Activated naive CD4-positive, alpha-beta T cell treated with anti-CD3 and anti-CD28 coated beads for 36 hours (primary cell): Measurements from ENCODE around the gene B4GALNT3. TPM values are rescaled to one million over a fixed set of nuclear protein-coding genes. Genes with fewer than 3 reads are reported as not detected.

Experiments
- CTCF ChIA-PET: fragments of 350-600 bp; sonication (Branson Sonifier 250); formaldehyde crosslinking; loops from one replicate; lab custom pipeline; 2021; ENCODE audit warnings: antibody characterized with exemption; lab: Charles Lee
- DNase-seq: peaks from one replicate; pipeline ENCODE4 v3.0.0-alpha.2; 2020
- H3K27ac Mint-ChIP-seq: one replicate; pipeline ENCODE4 v1.8.0; 2021; ENCODE audit warnings: mild to moderate bottlenecking, mixed read lengths
- H3K27me3 Mint-ChIP-seq: one replicate; pipeline ENCODE4 v1.8.0; 2021; ENCODE audit warnings: low read depth, mixed read lengths
- H3K36me3 Mint-ChIP-seq: one replicate; pipeline ENCODE4 v1.8.0; 2021; ENCODE audit warnings: low read depth, mixed read lengths
- H3K4me1 Mint-ChIP-seq: one replicate; pipeline ENCODE4 v1.8.0; 2021; ENCODE audit warnings: low read depth, mixed read lengths
- H3K4me3 Mint-ChIP-seq: one replicate; pipeline ENCODE4 v1.8.0; 2021; ENCODE audit warnings: mild to moderate bottlenecking, moderate library complexity, mixed read lengths
- H3K9me3 Mint-ChIP-seq: one replicate; pipeline ENCODE4 v1.8.0; 2021; ENCODE audit warnings: mixed read lengths
- intact Hi-C: fragments of 100-400 bp; cut with micrococcal nuclease; formaldehyde crosslinking; loops from one replicate; pipeline ENCODE4 v1.15.1; 2023
- total RNA-seq, 2 experiments: library from RNA; stranded (reverse); gene quantifications; one replicate each; pipeline ENCODE4 v1.2.3, GENCODE V29; 2021

B4GALNT3 gene
- total RNA-seq, 2 experiments from 2014 or later, result 1.1 to 1.2 TPM

- intact Hi-C loops, result no loop called here
- Mint-ChIP-seq H3K36me3 (no peaks in the 10 kb centered on the region), H3K27ac (no peak overlapping the region), H3K9me3 (no peaks in the 10 kb centered on the region), H3K4me1 (no peaks in the 10 kb centered on the region), H3K4me3 (no peak overlapping the region), H3K27me3 (no peaks in the 10 kb centered on the region)
- no peak for DNase-seq
- CTCF ChIA-PET, result no interaction called here
These were observed 53.7 kb downstream of the B4GALNT3 start for GRCh38 chr12:513446-513845.

DNA sequence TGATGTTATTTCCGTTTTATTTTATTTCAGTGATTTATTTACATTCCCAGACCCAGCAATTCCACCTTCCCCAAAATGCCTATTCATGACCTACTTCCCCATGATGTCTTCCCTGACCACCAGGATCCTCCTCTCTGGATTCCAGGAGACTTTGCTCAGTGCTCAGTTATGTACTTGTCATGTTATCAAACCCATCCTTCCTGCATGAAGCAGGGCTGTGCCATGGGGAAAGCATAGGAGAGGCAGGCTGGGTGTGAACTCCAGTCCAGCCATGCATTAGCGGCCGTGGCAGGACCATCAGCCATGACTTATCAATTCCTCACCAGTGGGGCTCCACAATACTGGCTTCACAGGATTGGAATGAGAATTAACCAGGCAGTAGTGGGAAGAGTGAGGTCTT is 57.8 kb downstream of the B4GALNT3 start:
- H3K36me3 Mint-ChIP-seq, result no peaks in the 10 kb centered on the region
- CTCF ChIA-PET, result no interaction called here

GRCh38 chr12:520119-520518 is 60.4 kb downstream of the B4GALNT3 start:
- H3K9me3 Mint-ChIP-seq, result no peaks in the 10 kb centered on the region
- H3K27me3 Mint-ChIP-seq, result no peaks in the 10 kb centered on the region
- DNase-seq, result no peak
- H3K4me1 Mint-ChIP-seq, result no peaks in the 10 kb centered on the region
- H3K36me3 Mint-ChIP-seq, result no peaks in the 10 kb centered on the region
- intact Hi-C loops, result no loop called here
- no peak overlapping the region for H3K27ac Mint-ChIP-seq
- CTCF ChIA-PET, result interaction anchor here (0.8 kb wide), 1 partner anchor 11 kb away, joined by 4 read pairs; no protein-coding TSS in a partner anchor
- H3K4me3 Mint-ChIP-seq, result no peak overlapping the region

More for the DNA sequence above, 57.8 kb downstream of the B4GALNT3 start:
- H3K9me3 Mint-ChIP-seq, result no peaks in the 10 kb centered on the region
- no peaks in the 10 kb centered on the region for H3K4me1 Mint-ChIP-seq
- H3K4me3 Mint-ChIP-seq, result no peak overlapping the region
- no peaks in the 10 kb centered on the region for H3K27me3 Mint-ChIP-seq
- DNase-seq, result no peak
- intact Hi-C loops, result no loop called here
- H3K27ac Mint-ChIP-seq, result no peak overlapping the region

GRCh38 chr12:522692-523378 is 63.1 kb downstream of the B4GALNT3 start:
- no peaks in the 10 kb centered on the region for H3K27me3 Mint-ChIP-seq
- CTCF ChIA-PET, result interaction anchor here (0.7 kb wide), 1 partner anchor 27 kb away, joined by 3 read pairs; no protein-coding TSS in a partner anchor

DNA sequence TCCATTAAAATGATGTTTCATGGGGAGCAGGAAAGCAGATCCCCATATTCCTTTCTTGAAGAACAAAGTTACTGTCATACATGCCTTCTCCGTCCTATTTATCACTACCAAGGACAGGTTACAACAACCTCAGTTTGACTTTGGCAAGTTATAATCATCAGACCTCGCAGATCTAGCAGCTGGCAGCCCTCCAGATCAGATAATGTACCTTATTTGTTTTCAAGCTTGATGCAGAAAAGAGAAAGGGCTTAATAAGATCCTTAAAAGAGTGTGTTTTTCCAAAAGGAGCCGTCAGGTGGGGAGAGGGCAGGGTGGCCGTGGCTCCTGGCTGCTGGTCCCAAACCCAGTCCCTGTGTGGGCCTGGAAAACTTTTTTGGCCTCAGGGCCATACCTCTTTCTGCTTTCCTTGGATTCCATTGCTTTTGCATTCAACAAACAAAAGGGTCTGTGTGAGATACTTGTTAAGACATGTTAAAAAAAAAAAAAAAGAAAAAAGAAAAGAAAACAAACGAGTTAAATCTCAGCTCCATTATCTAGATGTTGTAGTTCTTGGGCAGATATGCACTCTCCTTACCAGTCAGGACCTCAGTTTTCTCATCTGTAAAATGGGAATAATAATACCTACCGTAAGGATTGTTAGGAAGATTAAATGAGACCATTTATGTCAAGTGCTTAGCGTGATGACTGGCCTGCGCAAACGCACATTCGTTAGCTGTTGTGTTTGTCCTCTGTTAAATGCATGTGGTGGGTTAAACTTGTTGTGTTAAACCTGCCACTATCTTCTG is 64.6 kb downstream of the B4GALNT3 start:
- Mint-ChIP-seq H3K36me3 (no peaks in the 10 kb centered on the region), H3K9me3 (no peaks in the 10 kb centered on the region), H3K27me3 (no peaks in the 10 kb centered on the region), H3K27ac (peak overlapping the region; percentile 5), H3K4me1 (no peaks in the 10 kb centered on the region), H3K4me3 (no peak overlapping the region)
- DNase-seq, result no peak
- intact Hi-C loops, result no loop called here
- CTCF ChIA-PET, result no interaction called here

More at GRCh38 chr12:522692-523378, 63.1 kb downstream of the B4GALNT3 start:
- Mint-ChIP-seq H3K4me3 (no peak overlapping the region), H3K4me1 (no peaks in the 10 kb centered on the region), H3K36me3 (no peaks in the 10 kb centered on the region), H3K9me3 (no peaks in the 10 kb centered on the region), H3K27ac (no peak overlapping the region)
- intact Hi-C loops, result no loop called here
- DNase-seq, result no peak

- Mint-ChIP-seq H3K36me3 (no peaks in the 10 kb centered on the region), H3K9me3 (peaks cover 3% of the 10 kb centered on the region), H3K27me3 (no peaks in the 10 kb centered on the region), H3K27ac (no peak overlapping the region), H3K4me1 (no peaks in the 10 kb centered on the region), H3K4me3 (no peak overlapping the region)
- DNase-seq, result no peak
- intact Hi-C loops, result no loop called here
- CTCF ChIA-PET, result no interaction called here
These were observed 66.3 kb downstream of the B4GALNT3 start for GRCh38 chr12:526089-526488.

DNA sequence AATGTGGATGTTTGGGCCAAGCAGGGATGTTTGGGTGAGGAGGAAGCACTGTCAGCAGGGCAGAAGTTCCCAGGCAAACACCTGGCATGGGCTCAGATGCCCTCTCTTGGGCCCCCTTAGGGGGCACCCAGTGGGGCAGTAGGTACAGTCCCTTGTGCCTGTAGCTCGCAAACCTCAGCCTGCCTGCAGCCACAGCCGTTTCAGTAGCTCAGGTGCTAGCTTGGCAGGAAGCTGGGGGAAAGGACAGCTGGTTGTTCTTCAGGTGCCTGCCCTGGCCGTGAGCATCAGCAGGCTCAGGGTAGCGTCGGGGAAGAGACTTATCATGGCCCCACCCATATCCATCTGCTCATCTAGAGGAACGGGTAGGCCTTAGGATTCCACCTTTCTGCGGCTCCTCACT is 67.5 kb downstream of the B4GALNT3 start:
- Mint-ChIP-seq H3K36me3 (peaks cover 2% of the 10 kb centered on the region), H3K27ac (no peak overlapping the region), H3K9me3 (peaks cover 6% of the 10 kb centered on the region), H3K4me3 (no peak overlapping the region), H3K4me1 (no peaks in the 10 kb centered on the region), H3K27me3 (no peaks in the 10 kb centered on the region)
- CTCF ChIA-PET, result interaction anchor here (0.6 to 2.4 kb wide), 2 partner anchors 20 to 117 kb away, joined by 4 to 7 read pairs; no protein-coding TSS in a partner anchor
- intact Hi-C loops, result no loop called here
- no peak for DNase-seq

DNA sequence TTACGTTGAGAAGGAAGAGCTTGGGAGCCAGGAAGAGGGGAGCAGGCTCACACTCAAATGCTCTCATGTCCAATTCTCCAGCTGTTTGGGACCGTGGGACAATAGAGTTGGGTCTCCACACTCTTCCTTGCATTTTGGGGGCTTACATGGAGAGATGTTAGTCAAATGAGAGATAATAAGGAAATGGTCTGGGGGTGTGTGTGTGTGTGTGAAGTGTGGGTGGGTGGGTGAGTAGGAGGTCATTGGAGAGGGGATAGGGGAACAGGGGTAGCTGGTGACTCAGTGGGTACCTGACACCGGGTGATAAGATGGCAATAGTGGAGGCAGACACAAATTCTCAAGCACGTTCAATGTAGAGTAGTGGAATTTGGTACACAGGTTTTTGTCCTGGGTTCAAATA is 68.0 kb downstream of the B4GALNT3 start:
- no peaks in the 10 kb centered on the region for H3K27me3 Mint-ChIP-seq
- intact Hi-C loops, result no loop called here
- H3K4me3 Mint-ChIP-seq, result no peak overlapping the region
- peaks cover 11% of the 10 kb centered on the region for H3K9me3 Mint-ChIP-seq
- no peak overlapping the region for H3K27ac Mint-ChIP-seq
- H3K4me1 Mint-ChIP-seq, result no peaks in the 10 kb centered on the region
- H3K36me3 Mint-ChIP-seq, result peaks cover 4% of the 10 kb centered on the region
- no peak for DNase-seq
- CTCF ChIA-PET, result interaction anchor here (2.4 kb wide), 1 partner anchor 20 kb away, joined by 7 read pairs; no protein-coding TSS in a partner anchor

GRCh38 chr12:530308-530707 is 70.6 kb downstream of the B4GALNT3 start:
- Mint-ChIP-seq H3K4me1 (no peaks in the 10 kb centered on the region), H3K9me3 (peaks cover 13% of the 10 kb centered on the region), H3K4me3 (no peak overlapping the region), H3K36me3 (peaks cover 4% of the 10 kb centered on the region), H3K27ac (no peak overlapping the region), H3K27me3 (no peaks in the 10 kb centered on the region)
- DNase-seq, result no peak
- intact Hi-C loops, result no loop called here
- CTCF ChIA-PET, result interaction anchor here (0.6 to 0.9 kb wide), 2 partner anchors 17 to 78 kb away, joined by 3 to 5 read pairs; no protein-coding TSS in a partner anchor

- Mint-ChIP-seq H3K9me3 (peaks cover 13% of the 10 kb centered on the region), H3K36me3 (peaks cover 4% of the 10 kb centered on the region), H3K27ac (no peak overlapping the region), H3K27me3 (no peaks in the 10 kb centered on the region), H3K4me3 (no peak overlapping the region), H3K4me1 (no peaks in the 10 kb centered on the region)
- CTCF ChIA-PET, result interaction anchor here (0.7 to 1.0 kb wide), 3 partner anchors 11 to 77 kb away, joined by 3 to 5 read pairs (median 4); no protein-coding TSS in a partner anchor
- DNase-seq, result no peak
- intact Hi-C loops, result no loop called here
These were observed 71.1 kb downstream of the B4GALNT3 start for GRCh38 chr12:530821-531220.

GRCh38 chr12:531951-532585 is 72.3 kb downstream of the B4GALNT3 start:
- intact Hi-C loops, result no loop called here
- DNase-seq, result no peak
- Mint-ChIP-seq H3K36me3 (peaks cover 4% of the 10 kb centered on the region), H3K27me3 (no peaks in the 10 kb centered on the region), H3K27ac (no peak overlapping the region), H3K4me1 (no peaks in the 10 kb centered on the region), H3K9me3 (peaks cover 13% of the 10 kb centered on the region), H3K4me3 (no peak overlapping the region)
- CTCF ChIA-PET, result interaction anchor here (1.0 to 2.3 kb wide), 4 partner anchors 12 to 80 kb away, joined by 3 to 12 read pairs (median 4); no protein-coding TSS in a partner anchor
